K562 (cell line): ENCODE data around the gene SOD1. TPM values are rescaled to one million over a fixed set of nuclear protein-coding genes. Genes with fewer than 3 reads are reported as not detected.

Experiments
- ATAC-seq: fragments of 200-7000 bp; cut with Tn5 transposase; 3 replicates; pipeline ENCODE4 v1.9.1; 2020; ENCODE audit warnings: moderate library complexity
- BruUV-seq: library from RNA; stranded (reverse); fragments of 400-500 nt; replicated peaks from 2 replicates; lab custom pipeline; 2021; lab: Mats Ljungman, UMichigan
- CTCF ChIA-PET: fragments of 300-600 bp; formaldehyde crosslinking; extraction: SDS; loops from one replicate; lab custom pipeline; 2021; ENCODE audit warnings: low intra/inter-chr PET ratio; lab: Yijun Ruan, JAX
- POLR2A ChIA-PET: fragments of 300-600, 350-650 bp; sonication (Branson Sonifier 250); formaldehyde crosslinking; extraction: SDS; loops from one replicate; lab custom pipeline; 2021; ENCODE audit warnings: antibody characterized with exemption, inconsistent platforms; lab: Yijun Ruan, JAX
- DNase-seq, 4 experiments: peaks; one replicate each; pipeline versions ENCODE4 v3.0.0 to v3.0.0-alpha.2; 2011 to 2018; ENCODE audit warnings: low spot score in 3 of 4, mixed read lengths in 3 of 4; ENCODE audit errors: extremely low read depth in 1 of 4
- FAIRE-seq: peaks from 2 replicates; lab custom pipeline; 2011; peaks lifted over from hg19 to GRCh38; lab: Jason Lieb, UNC
- H2AFZ ChIP-seq: 2 replicates; pipeline ENCODE4 v1.6.0; 2011; ENCODE audit warnings: low read depth, low read length, control low read depth, inconsistent platforms
- H3K27ac ChIP-seq: fragments of 200-600 bp; 3 replicates; pipeline ENCODE4 v1.8.0; 2011; ENCODE audit warnings: low read depth, mild to moderate bottlenecking, control low read depth, inconsistent platforms, low read length, moderate library complexity, mixed read lengths; ENCODE audit errors: extremely low read depth
- H3K27me3 ChIP-seq, 2 experiments: fragments of 300-600 bp in 1 of 2; 2 replicates in 1 of 2; 3 replicates in 1 of 2; pipeline versions ENCODE4 v1.6.0 to v1.8.0; 2011; ENCODE audit warnings: inconsistent platforms in 2 of 2, low read length in 2 of 2, mild to moderate bottlenecking in 1 of 2, mixed read lengths in 1 of 2, moderate library complexity in 1 of 2; ENCODE audit not compliant: control insufficient read depth in 2 of 2, insufficient read depth in 2 of 2
- H3K36me3 ChIP-seq: fragments of 300-600 bp; 3 replicates; pipeline ENCODE4 v1.8.0; 2011; ENCODE audit warnings: mild to moderate bottlenecking, low read length, inconsistent platforms; ENCODE audit not compliant: control insufficient read depth, insufficient read depth
- H3K4me1 ChIP-seq, 2 experiments: fragments of 200-600 bp in 1 of 2; replicated peaks in 1 of 2; 2 replicates in 1 of 2; 3 replicates in 1 of 2; pipeline versions ENCODE4 v1.5.1 to v1.8.0; 2011; ENCODE audit warnings: inconsistent platforms in 2 of 2, low read length in 2 of 2, mild to moderate bottlenecking in 1 of 2, mixed read lengths in 1 of 2, moderate library complexity in 1 of 2; ENCODE audit not compliant: control insufficient read depth in 2 of 2, insufficient read depth in 2 of 2
- H3K4me2 ChIP-seq: 2 replicates; pipeline ENCODE4 v1.6.1; 2011; ENCODE audit warnings: low read length, control low read depth, inconsistent platforms, mixed read lengths; ENCODE audit not compliant: insufficient read depth
- H3K4me3 ChIP-seq: fragments of 200-600 bp; sonication (generic), shearing (Covaris generic); 2 replicates; pipeline ENCODE4 v1.5.1; 2016; ENCODE audit warnings: control low read depth, inconsistent platforms
- H3K79me2 ChIP-seq: fragments of 200-600 bp; 3 replicates; pipeline ENCODE4 v1.8.0; 2011; ENCODE audit warnings: low read length, inconsistent platforms; ENCODE audit not compliant: control insufficient read depth, insufficient read depth
- H3K9ac ChIP-seq, 2 experiments: 2 replicates each; pipeline versions ENCODE4 v1.6.0 to v1.6.1; 2011; ENCODE audit warnings: low read depth in 2 of 2, low read length in 2 of 2, control low read depth in 1 of 2, inconsistent platforms in 1 of 2, mild to moderate bottlenecking in 1 of 2, mixed read lengths in 1 of 2; ENCODE audit not compliant: insufficient read depth in 1 of 2
- H3K9me1 ChIP-seq: one replicate; pipeline ENCODE4 v1.6.0; 2011; ENCODE audit warnings: inconsistent platforms, mild to moderate bottlenecking, low read length, moderate library complexity; ENCODE audit not compliant: control insufficient read depth, insufficient read depth
- H3K9me3 ChIP-seq: replicated peaks from 2 replicates; pipeline ENCODE4 v1.5.1; 2011; ENCODE audit warnings: low read depth, low read length, inconsistent platforms; ENCODE audit not compliant: control insufficient read depth, insufficient read depth
- H4K20me1 ChIP-seq: replicated peaks from 2 replicates; pipeline ENCODE4 v1.6.1; 2011; ENCODE audit warnings: low read length, inconsistent platforms, mixed read lengths; ENCODE audit not compliant: control insufficient read depth, insufficient read depth
- DACH1 ChIP-seq: fragments of 450-650 bp; IDR thresholded peaks from 2 replicates; pipeline ENCODE4 v1.6.1; 2018; ENCODE audit not compliant: partially characterized antibody
- MEIS2 ChIP-seq: fragments of 450-650 bp; IDR thresholded peaks from 2 replicates; pipeline ENCODE4 v1.6.1; 2014; ENCODE audit warnings: mild to moderate bottlenecking; ENCODE audit not compliant: partially characterized antibody
- PBX2 ChIP-seq, 2 experiments: IDR thresholded peaks in 1 of 2; conservative IDR thresholded peaks in 1 of 2; 2 replicates each; pipeline ENCODE4 v1.6.1; 2016; ENCODE audit warnings: low read depth in 2 of 2, mild to moderate bottlenecking in 1 of 2, missing compliant biosample characterization in 1 of 2, missing genetic modification characterization in 1 of 2, moderate library complexity in 1 of 2
- PKNOX1 ChIP-seq: fragments of 450-650 bp; IDR thresholded peaks from 2 replicates; pipeline ENCODE4 v1.6.1; 2016
- ZNF282 ChIP-seq: sonication (generic); formaldehyde crosslinking; IDR thresholded peaks from 2 replicates; pipeline ENCODE4 v1.8.1; 2023; ENCODE audit warnings: missing genetic modification reagents
- WGBS: fragments of 100-300 bp; shearing (Covaris generic); methylation state at CpG from one replicate; pipeline ENCODE4 v1.1.6; 2016; ENCODE audit warnings: low coverage, mixed read lengths; ENCODE audit not compliant: insufficient coverage; ENCODE audit errors: missing lambda C conversion rate; 5-methylcytosine and 5-hydroxymethylcytosine counted together
- in situ Hi-C: fragments of 300-500 bp; cut with MboI; formaldehyde crosslinking; loops from 4 replicates; pipeline ENCODE4 v1.15.0; 2018; ENCODE audit warnings: inconsistent platforms, mixed read lengths
- intact Hi-C: fragments of 100-400 bp; cut with micrococcal nuclease; formaldehyde crosslinking; loops from 2 replicates; pipeline ENCODE4 v1.14.2; 2022
- polyA plus RNA-seq, 8 experiments: library from polyadenylated mRNA; depleted of rRNA in 4 of 8; stranded (reverse) in 5 of 8; unstranded in 3 of 8; fragments of >200 nt; fragmentation: Nextera tagmentation in 2 of 8; fragmentation: Illumina TruSeq in 1 of 8; extraction: Ambion mirVana in 2 of 8; extraction: Trizol in 1 of 8; gene quantifications; 2 replicates each; pipeline versions ENCODE4 v1.2.1 to v1.2.3, GENCODE V29; 2011 to 2014; ENCODE audit warnings: inconsistent platforms in 1 of 8, missing spikeins in 1 of 8
- total RNA-seq, 7 experiments: library from RNA; depleted of rRNA in 6 of 7; stranded (reverse); fragments of >200 nt in 6 of 7; fragmentation: Illumina TruSeq in 2 of 7; extraction: Trizol in 2 of 7; gene quantifications; 2 replicates each; pipeline versions ENCODE4 v1.2.1 to v1.2.3, GENCODE V29; 2011 to 2021; ENCODE audit warnings: low replicate concordance in 1 of 7

Gene SOD1
- total and polyA plus RNA-seq, 9 of the 15 experiments (the other 6 are each of a cell fraction or from before 2014, with no cell fraction given) = 452 to 1,409 (median 633) TPM

GRCh38 chr21:31675318-31675717 is 15.8 kb downstream of the SOD1 start:
- intact Hi-C loops = no loop called here
- DNase-seq = peak in 1 of 4 experiments; percentile 29
- no peaks in the 10 kb centered on the region for H4K20me1 ChIP-seq
- no peaks in the 10 kb centered on the region for H3K9me3 ChIP-seq
- TF ChIP-seq ZNF282 (CRISPR knock-in tag) (no peak), MEIS2 (peak; percentile 78), PBX2 (CRISPR knock-in tag; IDR thresholded peaks at IDR 0.05; ENCODE audit: low read depth) (no peak), PBX2 (tag; conservative IDR thresholded peaks at IDR 0.05; ENCODE audit: low read depth) (peak; percentile 76), PKNOX1 (0 out of 2 replicates have a peak, but pooled peaks have one; percentile 10), DACH1 (no peak)
- no peak overlapping the region for H3K4me3 ChIP-seq
- no peak overlapping the region for H3K4me2 ChIP-seq
- ATAC-seq = peak; percentile 63
- H3K36me3 ChIP-seq = peaks cover 78% of the 10 kb centered on the region
- H2AFZ ChIP-seq = no peak overlapping the region
- POLR2A ChIA-PET = interaction anchor here (0.6 to 1.8 kb wide), 4 partner anchors 9 to 13 kb away, joined by 3 to 9 read pairs (median 5); no protein-coding TSS in a partner anchor
- no peak overlapping the region for H3K27ac ChIP-seq
- no peak overlapping the region for H3K9ac ChIP-seq
- in situ Hi-C loops = no loop called here
- WGBS = 57% methylated on average over 7 of the region's 7 CpGs
- H3K79me2 ChIP-seq = no peaks in the 10 kb centered on the region
- FAIRE-seq = no peak
- H3K4me1 ChIP-seq = peaks cover 0 to 5% of the 10 kb centered on the region in 2 experiments; a peak in 2 of 5 replicates
- no peaks in the 10 kb centered on the region for H3K27me3 ChIP-seq
- BruUV-seq = no TSS peak
- no peaks in the 10 kb centered on the region for H3K9me1 ChIP-seq
- CTCF ChIA-PET = no interaction called here
